Measurements from ENCODE around the gene KIF18A. TPM values are rescaled to one million over a fixed set of nuclear protein-coding genes. Genes with fewer than 3 reads are reported as not detected.

Gene KIF18A
- total RNA-seq, 2 experiments from 2014 or later = 22.3 to 23.2 TPM

DNA sequence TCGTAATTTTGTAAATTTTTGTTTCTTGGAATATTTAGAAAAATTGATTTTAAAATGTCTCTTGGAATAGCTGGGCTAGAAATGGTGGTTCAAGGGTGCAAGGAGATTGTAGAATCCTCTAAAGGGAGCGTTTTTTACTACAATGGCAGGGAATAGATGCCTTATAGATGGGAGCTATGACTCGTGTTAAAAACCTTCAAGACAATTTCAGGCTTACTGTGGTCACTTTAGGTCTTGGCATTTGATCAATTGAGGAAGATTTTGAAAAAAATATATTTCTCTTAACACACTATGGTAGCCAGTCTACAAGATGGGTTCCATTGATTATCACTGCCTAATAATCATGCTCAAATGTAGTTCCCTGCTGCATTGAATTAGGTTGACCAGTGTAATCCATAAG is 25.2 kb upstream of the KIF18A start:
- no peak for DNase-seq
- POLR2A ChIA-PET = interaction anchor here (1.6 kb wide), 1 partner anchor 21 kb away, joined by 3 read pairs; no protein-coding TSS in a partner anchor
- peaks cover 48% of the 10 kb centered on the region for H3K36me3 Mint-ChIP-seq (ENCODE audit: low read depth)

DNA sequence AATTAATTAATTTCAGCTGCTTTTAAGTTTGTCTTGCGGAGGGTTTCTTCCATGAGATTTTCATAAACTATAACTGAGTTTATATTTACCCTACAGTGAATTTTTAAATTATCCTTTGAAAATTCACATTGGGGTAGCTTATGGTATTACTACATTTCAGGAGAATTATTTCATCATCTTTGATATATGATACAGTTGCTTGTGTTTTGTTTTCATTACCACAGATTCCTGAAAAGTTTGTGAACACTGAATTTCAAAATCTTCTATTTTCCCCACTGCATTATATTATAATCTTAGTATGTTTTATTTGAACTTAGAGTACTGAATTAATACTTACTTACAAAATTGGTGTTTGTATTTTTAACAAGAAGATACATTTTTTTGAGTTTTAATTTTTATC is 24.6 kb upstream of the KIF18A start:
- TF ChIP-seq CTCF (IDR thresholded peaks at IDR 0.05) = no peak
- no peaks in the 10 kb centered on the region for H3K4me1 Mint-ChIP-seq (ENCODE audit: low read depth)
- POLR2A ChIA-PET = no interaction called here
- H3K36me3 Mint-ChIP-seq (ENCODE audit: low read depth) = peaks cover 42% of the 10 kb centered on the region
- no peaks in the 10 kb centered on the region for H3K27me3 Mint-ChIP-seq
- ATAC-seq (no peak), DNase-seq (no peak)
- peaks cover 14% of the 10 kb centered on the region for H3K9me3 Mint-ChIP-seq
- H3K27ac Mint-ChIP-seq = no peak overlapping the region
- intact Hi-C loops (cut with micrococcal nuclease) = no loop called here
- no peak overlapping the region for H3K4me3 Mint-ChIP-seq
- CTCF ChIA-PET = no interaction called here

More for the DNA sequence above, 25.2 kb upstream of the KIF18A start:
- Mint-ChIP-seq H3K4me1 (ENCODE audit: low read depth) (no peaks in the 10 kb centered on the region), H3K27ac (no peak overlapping the region), H3K4me3 (no peak overlapping the region), H3K27me3 (no peaks in the 10 kb centered on the region), H3K9me3 (peaks cover 17% of the 10 kb centered on the region)
- CTCF ChIA-PET = no interaction called here
- no peak for TF ChIP-seq CTCF (IDR thresholded peaks at IDR 0.05)
- no peak for ATAC-seq
- intact Hi-C loops (cut with micrococcal nuclease) = no loop called here

- no peak for TF ChIP-seq CTCF (IDR thresholded peaks at IDR 0.05)
- peaks cover 11% of the 10 kb centered on the region for H3K36me3 Mint-ChIP-seq (ENCODE audit: low read depth)
- no peaks in the 10 kb centered on the region for H3K9me3 Mint-ChIP-seq
- H3K27me3 Mint-ChIP-seq = no peaks in the 10 kb centered on the region
- ATAC-seq = no peak
- H3K4me1 Mint-ChIP-seq (ENCODE audit: low read depth) = peaks cover 13% of the 10 kb centered on the region
- DNase-seq = no peak
- POLR2A ChIA-PET = no interaction called here
- CTCF ChIA-PET = interaction anchor here (1.0 kb wide), 1 partner anchor 11 kb away, joined by 3 read pairs; no protein-coding TSS in a partner anchor
- intact Hi-C loops (cut with micrococcal nuclease) = no loop called here
- H3K27ac Mint-ChIP-seq = no peak overlapping the region
- no peak overlapping the region for H3K4me3 Mint-ChIP-seq
Measured at GRCh38 chr11:28123151-28123581, 15.2 kb upstream of the KIF18A start.

- ATAC-seq = no peak
- H3K27me3 Mint-ChIP-seq = no peaks in the 10 kb centered on the region
- H3K4me1 Mint-ChIP-seq (ENCODE audit: low read depth) = peaks cover 21% of the 10 kb centered on the region
- no peaks in the 10 kb centered on the region for H3K9me3 Mint-ChIP-seq
- H3K36me3 Mint-ChIP-seq (ENCODE audit: low read depth) = peaks cover 27% of the 10 kb centered on the region
- DNase-seq = no peak
- ChIA-PET POLR2A (interaction anchor here (1.8 kb wide), 1 partner anchor 10 kb away, joined by 7 read pairs; the partner anchor contains the start of genes KIF18A and METTL15), CTCF (interaction anchor here (0.6 kb wide), 1 partner anchor 47 kb away, joined by 3 read pairs; no protein-coding TSS in a partner anchor)
- TF ChIP-seq CTCF (IDR thresholded peaks at IDR 0.05) = no peak
- no peak overlapping the region for H3K4me3 Mint-ChIP-seq
- no peak overlapping the region for H3K27ac Mint-ChIP-seq
- intact Hi-C loops (cut with micrococcal nuclease) = no loop called here
Measured at GRCh38 chr11:28117712-28118111, 9.8 kb upstream of the KIF18A start.

GRCh38 chr11:28114731-28115130 is 6.8 kb upstream of the KIF18A start:
- H3K27ac Mint-ChIP-seq = no peak overlapping the region

More at GRCh38 chr11:28114731-28115130, 6.8 kb upstream of the KIF18A start:
- H3K36me3 Mint-ChIP-seq (ENCODE audit: low read depth) = peaks cover 29% of the 10 kb centered on the region
- no peak for TF ChIP-seq CTCF (IDR thresholded peaks at IDR 0.05)
- no peaks in the 10 kb centered on the region for H3K27me3 Mint-ChIP-seq
- H3K4me3 Mint-ChIP-seq = no peak overlapping the region
- ATAC-seq = no peak
- intact Hi-C loops (cut with micrococcal nuclease) = no loop called here
- no peaks in the 10 kb centered on the region for H3K9me3 Mint-ChIP-seq
- ChIA-PET CTCF (no interaction called here), POLR2A (no interaction called here)
- no peak for DNase-seq
- peaks cover 33% of the 10 kb centered on the region for H3K4me1 Mint-ChIP-seq (ENCODE audit: low read depth)

Measured in activated CD8-positive, alpha-beta T cell treated with anti-CD3 and anti-CD28 coated beads for 36 hours (primary cell).